Measurements from ENCODE around the gene MTARC1.

Gene MTARC1

DNA sequence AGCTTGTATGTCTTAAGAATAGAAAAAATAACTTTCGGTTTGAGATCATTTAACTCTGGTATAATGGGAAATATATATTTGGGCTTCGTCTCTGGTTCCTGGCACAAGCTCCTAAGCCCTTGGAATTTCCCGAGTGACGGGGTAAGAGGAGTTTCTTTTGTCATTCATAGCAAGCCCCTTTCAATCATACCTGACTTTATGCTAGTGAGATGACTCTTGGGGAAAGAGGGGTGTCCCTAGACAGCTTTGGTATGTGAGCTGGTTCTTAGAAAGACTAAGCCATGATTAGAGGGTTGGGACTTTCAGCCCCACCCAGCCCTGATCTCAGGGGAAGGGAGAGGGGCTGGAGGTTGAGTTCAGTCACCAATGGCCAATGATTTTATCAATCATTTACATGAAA is 13.9 kb upstream of the MTARC1 start:
- DNase-seq, result no peak

DNA sequence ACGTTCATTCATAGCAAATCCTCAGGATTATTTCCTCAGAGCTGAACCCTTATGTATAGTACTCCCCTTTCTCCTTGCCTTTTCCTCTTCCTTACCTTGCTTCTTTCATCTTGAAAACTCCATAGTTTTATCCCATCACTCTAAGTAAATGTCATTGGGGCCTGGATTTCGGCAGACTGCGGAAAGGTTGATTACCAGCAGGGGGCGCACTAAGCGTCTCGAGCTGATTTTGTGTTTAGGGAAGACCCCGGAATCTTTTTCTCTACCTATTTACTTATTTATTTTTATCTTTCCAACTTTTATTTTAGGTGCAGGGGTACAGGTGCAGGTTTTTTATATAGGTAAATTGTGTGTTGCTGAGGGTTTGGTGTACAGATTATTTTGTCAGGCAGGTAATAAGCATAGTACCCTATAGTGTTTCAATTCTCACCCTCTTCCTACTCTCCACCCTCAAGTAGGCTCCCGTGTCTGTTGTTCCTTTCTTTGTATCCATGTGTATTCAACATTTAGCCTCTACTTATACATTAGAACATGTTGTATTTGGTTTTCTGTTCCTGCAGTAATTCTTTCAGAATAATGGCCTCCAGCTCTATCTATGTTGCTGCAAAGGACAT is 11.4 kb upstream of the MTARC1 start:
- DNase-seq, result no peak

DNA sequence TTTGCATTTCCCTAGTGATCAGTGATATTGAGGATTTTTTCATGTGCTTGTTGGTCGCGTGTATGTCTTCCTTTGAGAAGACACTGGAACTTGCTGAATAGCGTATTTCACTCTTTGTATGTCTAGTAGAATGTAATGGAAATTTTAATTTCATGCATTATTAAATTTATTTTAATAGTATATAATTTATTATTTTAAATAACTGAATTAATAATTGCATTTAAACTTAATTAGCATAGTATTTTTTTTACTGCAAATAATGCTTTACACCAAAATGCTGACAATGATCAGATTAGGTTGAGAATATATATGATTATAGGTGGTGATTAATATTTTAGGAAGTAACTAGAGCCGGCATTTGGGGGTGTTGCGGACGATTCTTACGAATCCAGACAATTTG is 10.5 kb upstream of the MTARC1 start:
- DNase-seq, result no peak

GRCh38 chr1:220776720-220777326 is 9.9 kb upstream of the MTARC1 start:
- peak; percentile 17 for DNase-seq

GRCh38 chr1:220783453-220783852 is 3.3 kb upstream of the MTARC1 start:
- no peak for DNase-seq

DNA sequence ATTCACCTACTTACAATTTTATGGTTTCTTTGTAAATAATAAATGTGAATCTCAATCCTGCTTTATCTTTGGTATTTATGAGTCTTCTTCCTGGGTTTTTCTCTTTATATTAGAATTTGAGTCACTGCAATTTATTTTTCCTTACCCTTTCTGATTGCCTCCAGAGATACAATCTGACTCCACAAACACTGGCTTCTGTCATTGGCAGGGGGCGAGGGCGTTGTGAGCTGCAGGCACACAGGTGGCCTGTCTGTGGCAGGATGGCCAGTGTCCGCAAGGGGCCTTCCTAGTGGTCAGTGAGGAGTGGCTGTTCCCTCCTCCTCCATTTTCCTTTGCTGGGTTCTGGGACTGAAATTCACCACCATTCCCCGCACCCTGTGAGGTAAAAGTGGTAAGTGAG is 2.0 kb upstream of the MTARC1 start:
- DNase-seq, result no peak

DNA sequence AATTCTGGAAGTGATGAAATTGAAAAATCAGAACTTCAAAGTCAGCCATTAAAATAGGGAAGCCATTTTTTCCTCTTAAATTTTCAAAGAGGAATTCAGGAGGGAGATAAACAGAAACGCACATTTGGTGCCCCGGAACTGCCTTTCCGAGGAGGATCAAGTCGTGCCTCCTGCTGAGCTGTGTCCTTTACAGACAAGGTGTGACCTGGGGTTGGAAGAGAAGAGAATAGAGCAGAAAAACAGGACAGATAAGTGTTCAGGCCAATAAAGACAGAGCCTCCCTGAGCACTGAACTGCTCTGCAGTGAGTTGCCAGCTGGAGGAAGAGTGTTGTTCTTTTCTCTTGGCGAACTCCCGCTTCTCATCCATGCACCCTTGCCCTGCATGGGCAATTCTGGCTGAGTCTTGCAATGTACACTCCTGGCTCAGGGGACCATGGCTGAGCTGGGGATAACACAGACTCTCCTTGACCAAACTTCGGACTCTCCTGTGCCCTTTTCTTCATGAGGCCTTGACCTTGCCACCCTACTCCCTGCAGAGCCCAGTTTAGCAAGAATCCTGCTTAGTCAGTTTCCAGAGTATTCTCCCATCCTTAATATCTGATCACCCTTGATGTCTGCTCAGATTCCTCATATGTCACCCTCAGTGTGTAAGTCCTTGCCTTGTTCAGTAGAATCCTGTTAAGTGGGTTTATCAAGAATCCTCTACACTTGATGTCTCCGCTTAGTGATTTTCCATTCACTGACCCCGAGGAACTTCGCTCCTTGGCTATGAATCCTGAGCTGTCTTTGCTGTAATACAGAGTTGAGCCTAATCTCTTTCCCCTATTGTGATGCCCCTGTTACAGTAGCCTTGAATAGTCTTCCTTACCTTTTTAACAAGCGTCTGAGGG is 1.3 kb upstream of the MTARC1 start:
- DNase-seq, result no peak

GRCh38 chr1:220786057-220786336 is 716 bp upstream of the MTARC1 start:
- no peak for DNase-seq

- no peak for DNase-seq
Observed at GRCh38 chr1:220787069-220787619, 431 bp downstream of the MTARC1 start.

- DNase-seq, result no peak
Observed at GRCh38 chr1:220788900-220789299, 2.2 kb downstream of the MTARC1 start.

GRCh38 chr1:220789532-220790147 is 2.9 kb downstream of the MTARC1 start:
- DNase-seq, result no peak

- DNase-seq, result no peak
Observed at GRCh38 chr1:220791285-220791684, 4.6 kb downstream of the MTARC1 start.

- no peak for DNase-seq
Observed at GRCh38 chr1:220791956-220792355, 5.2 kb downstream of the MTARC1 start.

GRCh38 chr1:220796530-220796929 is 9.8 kb downstream of the MTARC1 start:
- DNase-seq, result no peak

- DNase-seq, result no peak
Observed at GRCh38 chr1:220797044-220797443, 10.3 kb downstream of the MTARC1 start.

DNA sequence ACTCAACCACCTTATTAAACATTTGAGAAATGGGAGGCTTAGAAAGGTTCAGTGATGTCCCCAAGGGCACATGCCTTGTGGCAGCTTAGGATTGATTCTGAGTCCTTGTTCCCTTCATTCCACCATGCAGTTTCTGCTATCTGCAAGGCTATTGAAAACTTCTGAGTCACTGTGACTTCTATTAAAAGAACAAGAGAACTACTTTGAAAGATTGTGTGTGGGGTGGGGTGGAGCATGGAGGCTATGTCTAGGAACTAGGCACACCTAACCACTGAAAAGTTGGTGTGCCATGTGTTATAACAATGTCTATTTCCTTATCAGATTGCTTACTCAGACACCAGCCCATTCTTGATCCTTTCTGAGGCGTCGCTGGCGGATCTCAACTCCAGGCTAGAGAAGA is 10.8 kb downstream of the MTARC1 start:
- no peak for DNase-seq

- no peak for DNase-seq
Observed at GRCh38 chr1:220798338-220798737, 11.6 kb downstream of the MTARC1 start.

GRCh38 chr1:220800262-220800661 is 13.5 kb downstream of the MTARC1 start:
- no peak for DNase-seq

GRCh38 chr1:220803401-220804201 is 16.9 kb downstream of the MTARC1 start:
- DNase-seq, result no peak

DNA sequence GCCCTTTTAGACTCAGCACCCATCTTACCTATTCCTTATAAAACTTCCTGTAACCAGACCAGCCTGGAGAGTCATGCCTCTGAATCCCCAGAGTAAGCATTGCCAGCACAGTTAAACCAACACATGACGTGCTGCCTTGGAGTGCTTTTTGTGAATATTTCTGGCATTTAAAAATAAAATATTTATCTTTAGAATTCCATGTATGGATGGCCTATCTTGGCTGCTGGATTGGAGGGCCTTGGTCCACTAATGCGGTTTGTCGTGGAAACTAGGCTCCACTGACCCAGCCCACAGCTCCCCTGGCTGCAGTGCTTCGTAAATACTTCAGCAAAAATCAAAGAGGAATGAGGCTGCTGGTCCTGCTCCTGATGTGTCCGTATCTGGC is 17.5 kb downstream of the MTARC1 start:
- no peak for DNase-seq

- DNase-seq, result no peak
Observed at GRCh38 chr1:220806408-220806807, 19.7 kb downstream of the MTARC1 start.

DNA sequence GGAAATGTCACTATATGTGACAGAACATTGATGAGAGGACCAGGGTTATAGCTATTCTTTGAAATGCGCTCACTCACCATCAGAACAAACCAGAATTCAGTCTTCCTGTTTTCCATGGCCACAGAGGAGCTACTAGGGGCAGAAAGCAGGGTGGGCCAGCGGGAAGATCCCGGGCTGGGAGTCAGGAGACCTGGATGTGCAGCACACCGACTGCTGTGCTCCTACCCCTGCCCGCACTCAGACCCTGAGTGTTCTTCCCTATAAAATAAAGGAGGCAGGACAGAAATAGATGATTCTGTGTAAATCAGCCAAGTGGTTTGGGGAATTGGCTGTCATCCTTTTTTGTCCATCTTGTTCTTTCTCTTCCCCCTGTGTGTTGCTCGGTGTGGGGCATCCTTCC is 21.0 kb downstream of the MTARC1 start:
- no peak for DNase-seq

All from GDM1 (cell line).